Endometrial microvascular endothelial cells (primary cell): Measurements from ENCODE around the gene RNF152. TPM values are rescaled to one million over a fixed set of nuclear protein-coding genes. Genes with fewer than 3 reads are reported as not detected.

Source experiments
- in situ Hi-C: cut with HindIII; loops from 2 replicates; pipeline ENCODE4 v1.10.0; 2017; ENCODE audit warnings: low sequenced_read_pairs, low pct_unique_long_range_greater_than_20kb; ENCODE audit errors: inconsistent ontology term
- total RNA-seq: library from RNA; depleted of rRNA; stranded (reverse); fragments of >200 nt; gene quantifications from one replicate; pipeline ENCODE4 v1.2.3, GENCODE V29; 2015; ENCODE audit errors: inconsistent ontology term

The RNF152 gene
- total RNA-seq, 1 donor from 2014 or later, result 17.1 TPM

GRCh38 chr18:61859113-61859512, 33.7 kb downstream of the RNF152 start:
- in situ Hi-C loops, result no loop called here

DNA sequence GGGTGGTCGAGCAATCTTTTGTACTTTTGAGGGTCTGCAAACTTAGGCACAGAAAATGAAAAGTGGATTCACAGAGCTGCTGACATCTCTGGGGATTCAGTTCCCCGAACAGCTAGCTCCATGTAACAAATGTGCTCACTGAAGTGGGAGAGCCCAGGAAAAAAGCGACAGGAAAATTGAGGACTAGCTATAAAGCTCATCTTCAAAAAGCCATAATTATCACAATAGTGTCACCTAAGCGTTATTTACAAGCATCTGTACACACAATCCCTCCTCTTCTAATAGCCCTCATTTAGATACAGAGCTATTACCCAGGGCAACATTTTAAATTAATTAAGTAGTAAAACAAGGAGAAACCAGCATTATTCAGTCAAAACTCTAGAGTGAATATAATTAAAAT, 36.1 kb downstream of the RNF152 start:
- in situ Hi-C loops, result no loop called here

DNA sequence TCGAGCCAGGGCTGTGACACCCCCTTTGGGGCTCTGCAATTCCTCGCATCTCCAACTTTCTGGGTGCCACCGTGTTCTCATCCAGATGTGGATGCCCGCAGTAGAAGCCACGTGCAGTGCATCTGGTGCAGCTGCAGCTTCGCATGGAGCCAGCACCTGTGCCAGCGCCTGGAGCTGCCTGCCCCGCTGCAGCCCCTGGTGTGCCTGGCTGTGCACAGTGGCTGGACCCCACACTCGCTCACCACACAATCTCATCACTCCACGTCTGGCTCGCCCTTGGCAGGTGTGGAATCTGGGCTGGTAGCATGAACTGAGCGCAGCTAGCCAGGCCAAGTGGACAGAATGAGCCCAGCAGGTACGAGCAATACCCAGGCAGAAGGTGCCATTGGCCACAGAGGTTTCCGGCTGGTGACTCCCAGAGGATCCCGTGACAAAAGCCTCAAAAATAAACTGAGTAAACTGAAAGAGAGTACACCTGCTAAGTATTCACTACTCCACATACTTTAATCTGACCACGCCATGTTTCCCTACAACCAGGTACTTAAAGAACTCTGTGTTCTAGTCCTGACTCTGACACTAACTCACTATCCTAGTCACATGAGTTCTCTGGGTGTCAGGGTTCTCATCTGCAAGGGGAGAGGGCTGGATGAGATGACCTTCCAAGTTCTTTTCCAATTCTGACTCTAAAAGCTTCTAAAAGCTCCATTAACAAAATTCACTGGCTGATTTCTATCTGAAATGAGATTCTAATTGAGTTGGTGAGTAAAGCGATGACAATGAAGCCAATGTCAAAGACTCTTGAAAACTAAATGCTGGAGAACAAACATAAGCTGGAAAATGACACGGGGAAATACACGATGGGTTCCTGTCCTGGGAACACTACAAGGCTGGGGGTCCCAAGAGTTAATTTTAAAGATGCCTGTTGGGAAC, 37.1 kb downstream of the RNF152 start:
- in situ Hi-C loops, result no loop called here

- in situ Hi-C loops, result no loop called here
Measured at GRCh38 chr18:61854578-61855448, 38.0 kb downstream of the RNF152 start.

- in situ Hi-C loops, result no loop called here
Measured at GRCh38 chr18:61853855-61854254, 39.0 kb downstream of the RNF152 start.

GRCh38 chr18:61852496-61852895, 40.3 kb downstream of the RNF152 start:
- in situ Hi-C loops, result no loop called here

DNA sequence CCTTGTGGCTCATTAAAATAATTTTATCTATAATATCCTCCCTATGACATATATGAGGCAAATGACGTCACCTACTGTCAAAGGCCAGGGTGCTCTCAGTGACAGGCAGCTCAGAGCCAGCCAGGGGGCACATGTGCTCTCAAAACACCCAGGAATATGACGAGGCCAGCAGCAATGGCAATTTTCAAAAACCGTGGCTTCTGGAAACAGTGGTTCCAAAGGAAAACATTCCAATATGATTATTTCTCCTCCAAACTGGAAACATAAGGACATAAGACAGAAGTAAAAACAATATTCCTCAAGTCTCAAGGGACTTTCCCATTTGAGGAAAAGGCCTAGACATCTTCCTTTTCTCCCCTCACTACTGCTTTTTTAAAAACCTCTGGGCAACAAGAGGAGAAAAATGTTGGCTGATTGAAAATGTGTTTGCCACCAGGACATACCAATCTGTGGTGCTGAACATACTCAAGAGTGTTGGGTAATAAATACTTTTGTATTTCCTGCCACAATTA, 40.8 kb downstream of the RNF152 start:
- in situ Hi-C loops, result no loop called here

DNA sequence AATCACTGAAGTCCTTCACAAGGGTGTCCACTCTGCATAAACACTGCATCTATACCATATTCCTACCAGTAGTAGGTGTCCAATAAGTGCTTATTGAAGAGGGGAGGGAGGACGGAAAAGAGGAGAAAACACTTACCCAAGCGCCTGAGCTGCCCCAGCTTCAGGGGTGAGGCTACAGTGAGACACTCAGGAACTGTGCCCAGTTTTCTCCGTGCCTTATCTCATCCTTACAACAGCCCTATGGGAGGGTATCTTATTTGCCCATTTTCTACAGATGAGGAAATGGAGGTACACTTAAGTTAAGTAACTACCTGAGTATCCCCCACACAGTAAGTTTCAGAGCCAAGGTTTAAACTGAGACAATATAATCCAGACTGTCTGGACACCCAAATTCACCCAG, 41.5 kb downstream of the RNF152 start:
- in situ Hi-C loops, result no loop called here

DNA sequence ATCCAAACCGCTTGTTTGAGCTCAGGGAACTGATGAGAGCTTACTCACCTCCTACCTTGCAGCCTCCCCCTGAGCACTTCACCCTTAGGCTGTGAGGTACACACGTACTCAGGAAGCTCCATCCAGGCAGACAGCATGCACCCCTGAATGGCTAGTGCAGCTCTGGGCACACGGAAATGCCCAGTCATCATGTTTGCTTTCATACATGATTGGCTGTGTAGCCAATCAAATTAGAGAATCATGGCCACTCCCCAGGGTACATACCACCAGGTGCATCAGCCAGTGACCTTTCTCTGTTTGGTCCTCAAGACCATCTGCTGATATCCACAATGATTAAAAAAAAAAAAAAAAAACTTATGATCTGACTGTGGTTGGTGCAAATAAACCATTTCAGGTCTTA, 42.1 kb downstream of the RNF152 start:
- in situ Hi-C loops, result no loop called here

DNA sequence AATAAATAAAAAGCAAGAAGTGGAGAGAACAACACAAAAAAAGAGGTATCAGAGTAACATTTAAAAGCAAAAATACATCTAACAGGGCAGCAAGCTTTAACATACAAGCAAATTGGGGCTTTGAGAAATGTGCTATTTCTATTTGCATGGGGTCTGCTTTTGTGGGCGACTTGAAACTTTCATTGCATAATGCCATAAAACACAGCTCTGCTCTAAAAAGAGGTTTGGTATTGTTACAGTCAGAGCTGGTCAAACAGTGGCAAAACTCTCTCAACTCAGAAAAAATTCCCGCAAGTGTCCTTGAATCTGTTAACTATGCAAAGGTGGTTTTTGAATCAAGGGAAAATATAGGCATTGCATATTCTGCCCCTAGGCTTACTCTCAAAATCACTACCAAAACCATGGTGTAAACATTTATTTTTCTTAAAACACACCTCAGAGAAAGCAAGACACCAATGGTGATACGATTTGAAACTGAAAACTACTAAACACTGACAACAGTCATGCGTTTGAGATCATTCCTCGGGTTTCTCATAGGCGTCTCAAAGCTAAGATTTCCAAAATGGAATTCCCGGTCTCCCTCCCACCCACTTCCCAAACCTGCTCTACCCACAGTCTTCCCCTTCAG, 45.5 kb downstream of the RNF152 start:
- in situ Hi-C loops, result no loop called here

- in situ Hi-C loops, result no loop called here
Measured at GRCh38 chr18:61845197-61845596, 47.6 kb downstream of the RNF152 start.

- in situ Hi-C loops, result no loop called here
Measured at GRCh38 chr18:61844726-61845125, 48.1 kb downstream of the RNF152 start.

DNA sequence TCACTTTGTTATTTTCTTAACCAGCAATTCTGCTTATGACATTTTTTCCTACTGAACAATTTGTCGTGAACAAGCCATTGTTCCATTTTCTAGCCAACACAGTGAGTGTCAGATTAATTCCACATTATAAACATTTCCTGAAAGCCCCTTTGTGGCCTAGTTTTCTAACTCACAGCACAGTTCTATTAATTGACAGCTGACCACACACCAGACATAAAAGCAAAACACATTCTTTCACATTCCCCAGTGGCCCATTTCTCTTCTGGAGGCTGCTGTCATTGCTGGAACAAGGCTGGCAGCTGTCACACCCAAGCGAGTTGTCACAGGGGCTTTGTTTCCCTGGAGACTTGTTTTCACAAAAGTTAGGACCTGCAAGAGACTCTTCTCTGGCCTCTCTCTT, 50.7 kb downstream of the RNF152 start:
- in situ Hi-C loops, result no loop called here

GRCh38 chr18:61841706-61842105, 51.1 kb downstream of the RNF152 start:
- in situ Hi-C loops, result no loop called here

DNA sequence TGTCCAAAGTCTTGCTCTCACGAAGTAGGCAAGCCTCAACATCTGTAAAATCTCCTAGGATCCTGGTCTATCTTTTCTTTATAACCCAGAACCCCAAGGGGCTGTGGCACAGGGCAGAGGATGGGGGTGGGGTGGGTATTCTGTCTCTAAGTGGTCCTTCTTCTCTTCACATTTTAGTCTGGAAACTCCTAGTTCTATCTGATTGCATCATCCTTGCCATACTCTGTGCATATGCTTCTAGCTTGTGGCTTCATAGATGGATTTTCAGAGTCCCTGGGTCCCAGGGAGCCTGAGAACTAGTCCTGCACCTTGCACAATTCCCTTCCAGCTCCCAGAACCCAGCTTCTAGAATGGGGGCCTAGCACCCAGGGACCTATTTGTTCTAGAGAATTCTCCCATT, 52.5 kb downstream of the RNF152 start:
- in situ Hi-C loops, result no loop called here

DNA sequence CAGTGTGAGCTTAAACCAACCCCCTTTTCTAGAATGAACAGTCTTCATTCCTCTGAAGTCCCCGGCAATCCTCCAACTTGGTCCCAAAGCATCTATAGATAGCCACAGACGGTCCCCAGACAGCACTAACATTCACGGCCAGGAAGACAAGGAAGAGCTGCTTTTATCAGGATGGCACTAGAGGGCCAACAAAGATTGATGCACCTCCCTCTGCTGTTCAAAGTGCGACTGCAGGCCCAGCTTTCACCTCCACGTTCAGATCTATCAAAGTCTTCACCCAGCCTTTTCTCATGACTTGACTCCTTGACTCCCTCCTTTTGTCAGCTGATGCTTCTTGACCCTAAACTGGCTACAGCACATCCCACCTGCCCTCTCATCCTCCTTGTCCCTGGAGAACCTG, 54.3 kb downstream of the RNF152 start:
- in situ Hi-C loops, result no loop called here

- in situ Hi-C loops, result no loop called here
Measured at GRCh38 chr18:61833978-61834377, 58.8 kb downstream of the RNF152 start.

- in situ Hi-C loops, result no loop called here
Measured at GRCh38 chr18:61833387-61833786, 59.4 kb downstream of the RNF152 start.

DNA sequence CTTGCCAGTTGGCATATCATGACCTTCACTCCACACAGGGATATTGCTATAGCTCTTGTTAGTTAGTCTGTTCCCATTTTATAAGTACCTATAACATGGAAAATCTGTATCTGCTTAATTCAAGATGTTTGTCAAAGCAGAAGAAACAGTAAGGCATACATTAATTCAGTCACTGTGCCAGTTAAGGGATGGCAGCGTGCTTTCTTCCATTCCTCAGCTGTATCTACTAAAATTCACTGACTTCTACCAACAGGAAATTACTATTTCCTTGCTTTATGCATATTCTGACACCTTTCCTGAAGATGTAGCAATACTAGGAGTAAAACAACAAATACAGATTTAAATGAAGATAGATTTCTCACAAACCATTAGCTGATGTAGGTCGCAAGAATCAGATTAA, 59.9 kb downstream of the RNF152 start:
- in situ Hi-C loops, result no loop called here
